Esophagus squamous epithelium (tissue), 4 donors: ENCODE measurements around the gene FZD2.

ENCODE experiments used
- POLR2A ChIP-seq, 4 donors: fragments of 450-650 bp; IDR thresholded peaks; one replicate each; pipeline ENCODE4 v1.6.1; 2017; ENCODE audit warnings: antibody characterized with exemption in 4 of 4, mild to moderate bottlenecking in 4 of 4, moderate library complexity in 3 of 4
- TF ChIP-seq, protein P1 (sequence below), 6 experiments: fragments of 450-650 bp in 4 of 6; fragments of 200-600 bp in 2 of 6; sonication (generic) in 2 of 6; IDR thresholded peaks; one replicate each; pipeline ENCODE4 v1.5.1; 2016 to 2019; ENCODE audit warnings: antibody characterized with exemption in 6 of 6, mild to moderate bottlenecking in 4 of 6, moderate library complexity in 4 of 6

DNA sequence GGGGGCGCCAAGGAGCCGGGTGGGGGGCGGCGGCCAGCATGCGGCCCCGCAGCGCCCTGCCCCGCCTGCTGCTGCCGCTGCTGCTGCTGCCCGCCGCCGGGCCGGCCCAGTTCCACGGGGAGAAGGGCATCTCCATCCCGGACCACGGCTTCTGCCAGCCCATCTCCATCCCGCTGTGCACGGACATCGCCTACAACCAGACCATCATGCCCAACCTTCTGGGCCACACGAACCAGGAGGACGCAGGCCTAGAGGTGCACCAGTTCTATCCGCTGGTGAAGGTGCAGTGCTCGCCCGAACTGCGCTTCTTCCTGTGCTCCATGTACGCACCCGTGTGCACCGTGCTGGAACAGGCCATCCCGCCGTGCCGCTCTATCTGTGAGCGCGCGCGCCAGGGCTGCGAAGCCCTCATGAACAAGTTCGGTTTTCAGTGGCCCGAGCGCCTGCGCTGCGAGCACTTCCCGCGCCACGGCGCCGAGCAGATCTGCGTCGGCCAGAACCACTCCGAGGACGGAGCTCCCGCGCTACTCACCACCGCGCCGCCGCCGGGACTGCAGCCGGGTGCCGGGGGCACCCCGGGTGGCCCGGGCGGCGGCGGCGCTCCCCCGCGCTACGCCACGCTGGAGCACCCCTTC, 484 bp downstream of the FZD2 start:
- TF ChIP-seq, protein P1, sequence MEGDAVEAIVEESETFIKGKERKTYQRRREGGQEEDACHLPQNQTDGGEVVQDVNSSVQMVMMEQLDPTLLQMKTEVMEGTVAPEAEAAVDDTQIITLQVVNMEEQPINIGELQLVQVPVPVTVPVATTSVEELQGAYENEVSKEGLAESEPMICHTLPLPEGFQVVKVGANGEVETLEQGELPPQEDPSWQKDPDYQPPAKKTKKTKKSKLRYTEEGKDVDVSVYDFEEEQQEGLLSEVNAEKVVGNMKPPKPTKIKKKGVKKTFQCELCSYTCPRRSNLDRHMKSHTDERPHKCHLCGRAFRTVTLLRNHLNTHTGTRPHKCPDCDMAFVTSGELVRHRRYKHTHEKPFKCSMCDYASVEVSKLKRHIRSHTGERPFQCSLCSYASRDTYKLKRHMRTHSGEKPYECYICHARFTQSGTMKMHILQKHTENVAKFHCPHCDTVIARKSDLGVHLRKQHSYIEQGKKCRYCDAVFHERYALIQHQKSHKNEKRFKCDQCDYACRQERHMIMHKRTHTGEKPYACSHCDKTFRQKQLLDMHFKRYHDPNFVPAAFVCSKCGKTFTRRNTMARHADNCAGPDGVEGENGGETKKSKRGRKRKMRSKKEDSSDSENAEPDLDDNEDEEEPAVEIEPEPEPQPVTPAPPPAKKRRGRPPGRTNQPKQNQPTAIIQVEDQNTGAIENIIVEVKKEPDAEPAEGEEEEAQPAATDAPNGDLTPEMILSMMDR (IDR thresholded peaks at IDR 0.05) = no peak
- no peak for TF ChIP-seq POLR2A (IDR thresholded peaks at IDR 0.05)
